NCI-H187 (cell line): ENCODE measurements around the gene BID.
A peak's percentile ranks its signal among the peaks of the same experiment; 100 is the strongest.
"Not testable (repeated sequence)": the region's sequence is repeated elsewhere in the genome, so short reads cannot be mapped to it uniquely, and the experiment has no call there.

ENCODE experiments used
- DNase-seq, 2 experiments: peaks; one replicate each; lab custom pipeline; 2025; lab: John Stamatoyannopoulos, UW

The BID gene

DNA sequence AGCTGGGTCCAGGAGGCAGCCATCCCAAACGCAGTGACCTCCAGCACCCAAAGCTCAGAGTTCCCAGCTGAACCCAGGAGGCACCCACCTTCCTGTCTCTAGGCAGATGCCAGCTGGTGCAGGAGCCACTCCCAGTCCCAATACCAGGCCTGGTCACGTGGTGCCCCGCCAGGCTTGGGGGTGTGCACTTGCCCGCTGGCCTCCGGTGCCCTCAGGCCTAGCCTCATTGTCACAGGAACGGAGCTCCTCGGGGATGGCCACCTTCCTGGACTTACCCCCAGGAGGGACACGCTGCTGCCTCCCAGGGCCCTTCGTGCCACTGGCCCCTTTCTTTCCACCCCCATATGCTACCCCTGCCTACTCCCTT, 4.6 kb downstream of the BID start:
- no peak for DNase-seq

DNA sequence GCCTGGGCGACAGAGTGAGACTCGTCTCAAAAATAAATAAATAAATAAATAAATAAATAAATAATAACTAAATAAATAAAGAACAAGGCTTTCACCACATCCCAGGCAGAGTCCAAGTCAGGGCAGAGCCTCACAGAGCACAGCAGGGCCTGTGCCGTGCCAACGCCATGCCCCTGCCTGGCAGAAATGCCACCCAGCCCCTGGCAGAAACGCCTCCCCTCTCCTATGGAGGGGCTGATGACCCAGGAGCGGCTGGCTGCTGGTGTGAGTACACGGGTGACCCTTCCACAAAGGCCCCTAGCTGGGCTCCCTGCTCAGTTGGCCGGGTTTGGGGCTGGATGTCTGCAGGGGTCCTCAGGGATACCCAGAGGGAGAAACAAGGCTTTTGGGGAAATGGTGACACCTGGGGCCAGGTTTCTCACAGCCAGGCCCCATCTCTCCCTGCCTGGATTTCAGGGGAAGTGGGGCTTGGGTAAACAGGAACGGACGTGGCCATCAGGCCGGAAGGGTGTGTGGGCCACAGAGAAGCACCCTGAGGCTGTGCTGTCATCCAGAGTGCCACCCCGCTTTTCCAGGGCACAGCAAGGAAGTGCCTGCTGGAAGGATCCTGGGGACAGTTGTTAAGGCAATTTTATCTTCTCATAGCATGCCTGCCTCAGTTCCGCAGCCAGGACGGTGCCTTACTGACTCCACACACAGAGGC, 5.1 kb downstream of the BID start:
- no peak for DNase-seq

DNA sequence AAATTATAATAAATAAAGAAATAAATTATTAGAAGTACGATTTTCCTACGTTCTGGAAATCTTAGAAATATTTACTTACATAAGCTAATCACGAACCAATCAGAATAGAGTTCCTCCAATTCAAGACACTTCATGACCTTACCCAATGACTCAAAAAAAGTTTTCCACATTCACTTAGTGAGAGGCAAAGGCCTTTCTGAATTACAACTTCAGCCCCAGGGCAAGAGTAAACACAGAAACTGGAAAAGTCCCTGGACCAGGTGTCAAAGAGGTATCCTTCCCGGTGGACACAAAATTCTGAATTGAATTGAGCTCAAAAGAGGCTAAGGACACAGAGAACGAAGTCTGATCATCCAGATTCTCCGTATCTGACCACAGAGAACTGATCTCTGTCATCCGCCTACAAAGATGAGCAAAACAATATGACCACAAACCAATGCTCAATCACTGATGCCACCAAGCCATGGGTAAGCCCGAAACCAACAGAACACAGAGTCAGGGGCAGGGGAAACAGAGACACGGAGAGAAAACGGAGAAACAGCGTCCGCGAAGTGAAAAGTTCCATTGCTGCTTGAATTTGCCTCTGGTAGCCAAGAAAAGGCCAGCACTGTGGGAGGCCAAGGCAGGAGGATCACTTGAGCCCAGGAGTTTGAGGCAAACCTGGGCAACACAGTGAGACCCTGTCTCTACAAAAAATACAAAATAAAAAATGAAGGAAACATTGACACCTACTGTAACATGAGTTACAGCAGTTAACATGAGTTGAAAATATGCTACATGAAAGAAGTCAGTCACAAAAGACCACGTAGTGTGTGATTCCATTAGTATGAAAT, 6.8 kb downstream of the BID start:
- DNase-seq = no peak

DNA sequence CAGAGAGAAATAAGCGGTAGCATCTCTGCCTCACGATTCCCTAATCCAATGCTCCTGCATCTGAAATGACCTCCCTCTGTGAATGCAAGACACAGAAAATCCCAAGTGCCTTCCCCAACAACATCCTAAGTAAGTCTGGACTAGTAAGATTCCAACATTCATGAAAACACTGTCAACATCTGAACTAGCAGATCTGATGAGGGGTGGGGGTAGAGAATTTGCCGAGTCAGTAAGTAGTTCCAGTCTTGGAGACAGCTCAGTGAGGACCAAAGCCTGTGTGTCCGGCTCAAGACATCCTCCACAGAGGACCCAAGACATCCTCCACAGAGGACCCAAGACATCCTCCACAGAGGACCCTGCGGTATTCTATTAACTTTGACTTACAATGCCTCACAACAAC, 9.4 kb downstream of the BID start:
- not testable (repeated sequence) for DNase-seq

DNA sequence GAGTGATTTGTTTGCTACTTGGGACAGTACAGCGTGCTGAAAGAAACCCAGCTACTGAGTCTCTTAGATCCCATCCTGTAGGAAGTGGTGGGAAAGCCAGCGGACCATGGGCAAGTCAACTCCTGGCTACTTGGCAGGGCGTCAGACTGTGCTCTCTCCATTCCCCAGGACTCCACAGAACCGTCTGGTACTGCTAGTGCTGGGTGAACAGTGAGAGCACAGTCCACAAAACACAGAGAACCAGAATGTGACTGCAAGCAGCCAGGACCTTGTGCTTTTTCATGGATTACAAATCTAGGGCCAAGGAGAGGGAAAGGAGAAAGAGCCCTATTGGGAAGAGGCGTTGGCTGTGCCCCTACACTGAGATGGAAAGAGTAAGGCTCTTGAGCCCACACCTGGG, 10.2 kb downstream of the BID start:
- no peak for DNase-seq

DNA sequence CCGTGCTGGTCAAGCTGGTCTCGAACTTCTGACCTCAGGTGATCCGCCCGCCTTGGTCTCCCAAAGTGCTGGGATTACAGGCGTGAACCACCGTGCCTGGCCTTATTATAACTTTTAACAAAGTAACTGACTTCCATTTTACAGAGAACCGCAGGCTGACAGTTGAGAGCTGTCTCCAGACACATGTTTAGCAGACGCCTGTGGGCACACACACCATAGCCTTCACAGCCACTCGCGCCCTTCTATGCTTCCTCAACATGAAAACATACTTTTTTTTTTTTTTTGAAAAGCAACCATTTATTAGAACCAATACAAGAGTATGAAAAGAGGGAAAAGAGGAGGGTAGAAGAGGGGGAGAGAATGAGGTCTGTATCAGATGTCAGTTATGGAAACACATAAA, 10.8 kb downstream of the BID start:
- DNase-seq = not testable (repeated sequence)

DNA sequence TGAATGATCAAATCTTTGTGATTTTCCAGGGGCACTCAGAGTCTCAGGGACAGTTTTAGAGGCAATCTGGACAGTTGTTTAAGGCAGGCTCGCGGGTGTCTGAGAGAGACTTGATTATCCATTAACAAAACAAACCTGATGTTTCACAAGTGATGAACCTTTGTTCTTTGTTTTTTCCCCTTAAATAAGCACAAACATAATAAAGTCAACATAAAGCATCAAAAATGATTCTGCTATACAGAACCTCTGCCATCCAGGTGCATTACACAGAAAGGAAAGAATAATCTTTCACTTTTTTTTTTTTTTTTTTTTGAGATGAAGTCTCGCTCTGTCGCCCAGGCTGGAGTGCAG, 13.2 kb downstream of the BID start:
- no peak for DNase-seq

DNA sequence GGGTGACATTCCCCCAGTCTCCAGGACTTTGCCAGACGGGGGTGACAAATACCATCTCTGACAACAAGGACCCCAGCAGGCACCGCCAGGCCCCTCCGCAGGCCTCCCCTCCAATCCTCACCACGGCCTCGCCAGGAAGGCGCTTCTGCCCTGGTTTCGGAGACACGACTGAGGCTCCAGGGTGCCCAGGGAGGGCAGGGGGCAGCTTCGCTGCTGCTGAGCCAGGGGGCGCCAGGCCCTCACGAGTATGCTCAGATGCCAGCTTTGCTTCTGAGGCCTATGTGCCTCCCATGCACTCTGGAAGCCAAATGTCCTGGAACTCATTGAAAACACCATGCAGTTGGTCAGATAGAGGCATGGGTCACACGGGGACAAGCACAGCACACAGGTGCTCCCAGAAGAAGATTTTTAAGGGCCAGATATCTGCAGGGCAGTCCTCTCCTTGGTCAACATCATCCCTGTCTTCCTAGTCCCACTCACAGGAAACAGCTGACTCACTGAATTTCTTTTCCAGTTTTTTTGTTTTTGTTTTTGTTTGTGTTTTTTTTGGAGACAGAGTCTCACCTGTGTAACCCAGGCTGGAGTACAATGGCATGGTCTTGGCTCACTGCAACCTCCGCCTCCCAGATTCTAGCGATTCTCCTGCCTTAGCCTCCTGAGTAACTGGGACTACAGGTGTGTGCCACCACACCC, 19.9 kb downstream of the BID start:
- no peak for DNase-seq

DNA sequence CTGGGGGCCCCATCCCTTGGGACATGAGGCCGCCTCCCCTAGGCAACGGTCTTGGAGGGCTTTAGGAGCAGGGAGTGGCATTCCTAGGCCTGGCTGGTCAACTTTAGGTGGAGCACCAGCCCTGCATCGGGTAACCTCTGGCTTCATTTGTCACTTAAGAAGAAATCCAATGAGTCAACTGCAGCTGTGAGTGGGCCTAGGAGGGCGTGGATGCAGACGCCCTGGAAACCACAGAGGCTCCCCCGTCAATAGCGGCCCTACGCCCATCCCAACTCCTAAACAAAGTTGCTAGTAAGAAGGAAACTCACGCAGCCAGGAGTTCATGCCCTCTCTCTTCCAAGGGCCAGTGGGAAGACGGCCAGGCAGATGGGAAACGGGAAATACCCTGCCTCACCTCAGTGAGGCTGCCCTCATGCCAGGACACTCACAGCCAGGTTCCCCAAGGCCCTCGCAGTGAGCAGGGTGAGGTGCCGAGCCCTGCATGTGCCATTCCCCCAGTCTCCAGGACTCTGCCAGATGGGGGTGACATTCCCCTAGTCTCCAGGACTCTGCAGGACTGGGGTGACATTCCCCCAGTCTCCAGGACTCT, 20.8 kb downstream of the BID start:
- no peak for DNase-seq

DNA sequence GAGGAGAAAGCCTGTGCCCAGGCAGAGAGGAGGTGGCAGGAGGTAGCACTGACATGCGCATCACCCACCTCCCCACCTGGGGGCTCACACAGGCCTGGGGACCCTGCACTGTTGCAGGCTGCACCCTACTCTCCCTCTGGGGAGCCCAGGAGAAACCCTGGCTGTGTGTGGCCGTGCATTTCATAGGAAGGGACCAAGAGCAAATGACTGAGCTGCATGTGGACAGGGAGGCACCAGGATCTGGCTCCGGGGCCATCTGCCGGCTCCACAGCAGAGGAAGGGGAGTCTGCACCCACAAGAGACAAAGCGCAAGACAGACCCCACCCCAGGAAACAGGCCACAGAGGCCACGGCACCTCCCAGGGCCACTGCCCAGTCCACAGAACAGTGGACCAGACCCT, 22.7 kb downstream of the BID start:
- DNase-seq = no peak

DNA sequence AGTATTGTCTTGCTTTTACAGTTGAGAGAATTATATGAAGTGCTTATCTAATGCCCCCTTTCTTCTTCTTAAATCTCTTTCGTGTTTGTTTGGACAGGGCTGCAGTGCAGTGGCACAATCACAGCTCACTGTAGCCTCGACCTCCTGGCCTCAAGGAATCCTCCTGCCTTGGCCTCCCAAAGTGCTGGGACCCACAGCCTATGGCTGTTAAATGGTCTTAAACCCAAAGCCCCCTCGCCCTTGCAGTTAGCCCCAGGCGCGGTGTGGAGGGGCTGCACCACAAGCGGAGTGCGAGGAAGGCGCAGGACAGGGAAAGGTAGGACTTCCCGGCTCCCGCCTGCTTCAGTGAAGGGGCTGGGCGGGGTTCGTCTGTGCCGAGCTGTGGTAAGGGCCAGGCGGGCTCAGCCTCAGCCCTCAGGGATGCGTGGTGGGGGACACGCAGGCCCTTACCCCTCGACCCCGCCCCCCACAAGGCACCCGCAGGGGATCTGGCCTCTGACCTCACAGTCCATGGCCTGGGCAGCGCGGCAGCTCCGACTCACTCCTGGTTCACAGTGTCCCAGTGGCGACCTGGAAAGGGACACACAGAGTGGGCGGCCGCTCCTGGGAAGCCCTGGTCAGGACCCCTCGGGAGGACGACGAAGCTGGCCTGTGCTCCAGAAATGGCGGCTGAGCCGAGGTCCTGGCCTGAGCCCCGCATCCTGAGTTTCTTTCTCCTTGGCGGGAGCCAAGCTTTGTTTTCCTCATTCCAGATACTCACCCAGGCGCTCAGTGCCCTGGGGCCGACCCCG, 24.5 kb downstream of the BID start:
- no peak for DNase-seq

DNA sequence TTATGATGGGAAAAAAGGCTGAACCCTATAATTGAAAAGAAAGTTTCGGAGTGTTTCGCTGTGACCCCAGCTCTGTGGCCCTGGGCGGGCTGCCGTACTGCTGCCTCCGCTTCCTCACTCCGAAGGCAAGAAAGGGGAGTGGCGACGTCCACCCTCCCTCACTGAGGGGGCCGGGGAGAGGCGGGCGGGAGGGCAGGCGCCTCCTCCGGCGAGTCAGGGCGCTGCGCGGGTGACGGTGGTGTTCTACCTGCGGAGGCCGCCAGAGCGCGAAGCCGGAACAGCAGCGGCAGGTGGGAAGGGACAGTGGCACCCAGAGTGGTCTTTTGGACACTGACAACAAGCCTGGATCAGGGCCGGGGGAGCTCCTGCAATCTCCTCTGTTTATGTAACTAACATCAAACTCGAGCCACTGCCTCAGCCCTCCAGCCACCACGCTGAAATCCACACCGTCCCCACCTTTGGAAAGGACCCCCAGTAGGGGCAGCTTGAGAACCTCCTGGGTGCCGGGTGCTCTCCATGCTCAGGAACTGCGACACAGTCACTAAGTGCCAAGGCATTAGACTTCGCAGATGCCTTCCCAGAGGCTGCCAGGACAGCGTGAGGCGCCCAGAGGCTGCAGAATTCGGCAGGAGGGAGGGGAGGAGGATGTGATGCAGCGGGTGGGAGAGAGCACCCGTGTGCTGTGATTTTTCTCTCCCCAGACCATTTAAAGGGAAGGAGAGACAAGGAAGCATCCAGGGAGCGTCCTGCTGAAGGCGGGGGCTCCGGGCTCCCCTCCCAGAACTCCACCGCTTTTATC, 25.5 kb downstream of the BID start:
- DNase-seq = no peak

DNA sequence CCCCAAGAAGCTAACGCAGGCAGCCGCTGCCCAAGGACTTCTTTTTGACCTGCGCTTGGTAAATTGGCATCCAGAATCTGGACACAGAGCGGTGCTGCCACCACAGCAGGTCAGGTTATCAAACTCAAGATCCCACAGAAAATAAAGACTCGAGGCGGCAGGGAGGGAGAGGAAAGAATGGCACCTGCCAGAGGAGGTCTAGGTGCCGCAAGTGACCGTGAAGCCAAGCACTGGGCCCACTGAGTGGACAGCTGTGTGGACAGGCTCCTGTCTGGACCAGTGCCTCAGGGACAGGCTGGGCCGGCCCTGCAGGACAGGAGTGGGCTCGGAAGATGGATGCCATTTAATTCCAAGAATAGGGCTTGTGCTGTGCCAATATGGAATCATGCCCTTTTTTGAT, 27.4 kb downstream of the BID start:
- DNase-seq = no peak

DNA sequence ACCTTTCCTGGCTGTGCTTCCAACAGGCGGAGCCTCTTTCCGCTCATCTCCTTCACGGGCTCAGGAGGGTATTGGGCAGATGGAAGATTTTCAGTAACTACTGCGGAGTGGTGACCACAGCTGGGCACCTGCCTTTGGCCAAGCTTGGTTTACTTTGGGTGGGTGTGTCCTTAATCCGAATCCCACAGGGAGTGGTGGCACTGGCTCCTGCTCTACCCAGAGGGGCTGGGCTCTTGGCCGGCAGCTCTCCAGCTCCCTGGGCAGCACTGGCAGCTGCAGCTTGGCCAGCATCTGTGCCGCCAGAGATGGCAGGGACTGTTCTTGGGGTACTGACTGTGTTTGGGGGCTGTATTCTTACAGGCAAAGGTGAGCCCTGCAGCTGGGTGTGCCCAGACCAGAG, 29.8 kb downstream of the BID start:
- no peak for DNase-seq

DNA sequence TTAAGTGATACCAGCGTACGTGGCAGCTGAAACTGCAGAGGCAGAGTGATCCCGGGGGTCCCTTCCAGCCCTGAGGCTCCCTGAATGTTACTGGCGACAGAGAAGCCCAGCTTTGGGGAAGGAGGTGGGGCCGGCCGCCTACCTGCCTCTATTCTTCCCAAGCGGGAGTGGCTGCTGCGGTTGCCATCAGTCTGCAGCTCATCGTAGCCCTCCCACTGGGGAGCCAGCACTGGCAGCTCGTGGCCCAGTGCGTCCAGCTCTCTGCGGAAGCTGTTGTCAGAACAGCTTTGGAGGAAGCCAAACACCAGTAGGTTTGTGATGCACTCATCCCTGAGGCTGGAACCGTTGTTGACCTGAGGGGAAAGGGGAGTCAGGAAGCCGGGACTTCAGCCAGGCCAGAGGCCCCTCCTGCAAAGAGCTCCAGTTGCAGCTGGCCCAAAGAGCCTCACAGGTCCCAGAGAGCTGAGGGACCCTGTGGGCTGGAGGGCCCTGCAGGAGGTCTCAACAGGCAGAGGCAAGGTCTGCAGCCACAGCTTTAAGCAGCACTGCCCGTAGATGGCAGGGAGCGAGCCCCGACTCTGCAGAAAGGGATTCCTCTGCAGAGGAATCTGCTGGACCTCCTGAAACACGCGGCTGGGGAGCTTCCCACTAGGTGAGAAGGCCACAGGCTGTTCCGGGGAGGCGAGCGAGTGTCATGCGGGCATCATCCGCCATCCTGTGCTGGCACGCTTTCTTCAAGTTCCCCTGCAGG, 30.4 kb downstream of the BID start:
- no peak for DNase-seq

DNA sequence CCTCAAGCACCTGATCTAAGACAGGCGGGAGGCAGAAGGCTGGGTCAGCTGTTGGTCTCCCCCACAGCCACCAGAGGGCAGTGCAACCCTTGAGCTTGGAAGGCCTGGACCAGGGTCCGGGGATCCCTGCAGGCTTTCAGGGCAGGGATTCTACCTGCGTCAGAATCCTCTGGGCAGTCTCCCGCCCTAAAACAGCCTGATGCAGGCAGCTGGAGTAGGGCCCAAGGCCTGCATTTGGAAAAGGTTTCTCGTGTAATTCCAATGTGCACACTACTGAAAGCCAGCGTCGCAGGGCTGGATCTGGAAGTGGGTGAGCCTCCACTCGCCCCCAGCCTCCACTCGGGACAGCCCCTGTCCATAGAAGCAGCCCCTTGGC, 31.8 kb downstream of the BID start:
- peak in 1 of 2 experiments; percentile 40 for DNase-seq

DNA sequence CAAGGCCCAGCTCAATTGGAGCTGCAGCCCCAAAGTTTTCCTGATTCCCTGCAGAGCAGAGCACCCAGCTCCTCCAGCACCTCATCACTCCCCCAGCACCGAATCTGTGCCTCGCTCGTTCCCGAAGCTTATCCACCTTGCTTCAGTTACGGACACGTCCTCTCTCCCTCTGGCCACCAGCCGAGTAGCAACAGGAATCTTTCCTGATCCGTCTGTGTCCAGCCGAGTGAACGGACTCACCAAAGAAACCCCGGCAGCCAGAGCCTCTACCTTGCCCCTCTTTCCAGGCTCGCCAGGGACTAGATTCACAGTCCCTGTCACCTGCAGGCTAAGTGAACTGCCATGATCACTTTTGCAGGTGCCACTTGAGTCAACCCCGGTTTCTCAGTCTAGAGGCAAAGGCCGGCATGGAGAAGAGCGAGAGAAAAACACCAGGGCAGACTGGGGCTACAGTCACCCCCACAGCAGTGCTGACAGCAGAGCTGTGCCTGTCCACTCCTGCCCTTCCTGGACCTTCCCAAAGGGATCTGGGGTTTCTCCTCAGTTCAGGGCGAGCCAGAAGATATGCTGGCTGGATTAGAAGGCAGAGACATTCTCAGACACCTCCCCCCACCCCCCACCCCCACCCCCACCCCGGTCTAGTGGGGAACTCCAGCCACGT, 32.3 kb downstream of the BID start:
- no peak for DNase-seq

DNA sequence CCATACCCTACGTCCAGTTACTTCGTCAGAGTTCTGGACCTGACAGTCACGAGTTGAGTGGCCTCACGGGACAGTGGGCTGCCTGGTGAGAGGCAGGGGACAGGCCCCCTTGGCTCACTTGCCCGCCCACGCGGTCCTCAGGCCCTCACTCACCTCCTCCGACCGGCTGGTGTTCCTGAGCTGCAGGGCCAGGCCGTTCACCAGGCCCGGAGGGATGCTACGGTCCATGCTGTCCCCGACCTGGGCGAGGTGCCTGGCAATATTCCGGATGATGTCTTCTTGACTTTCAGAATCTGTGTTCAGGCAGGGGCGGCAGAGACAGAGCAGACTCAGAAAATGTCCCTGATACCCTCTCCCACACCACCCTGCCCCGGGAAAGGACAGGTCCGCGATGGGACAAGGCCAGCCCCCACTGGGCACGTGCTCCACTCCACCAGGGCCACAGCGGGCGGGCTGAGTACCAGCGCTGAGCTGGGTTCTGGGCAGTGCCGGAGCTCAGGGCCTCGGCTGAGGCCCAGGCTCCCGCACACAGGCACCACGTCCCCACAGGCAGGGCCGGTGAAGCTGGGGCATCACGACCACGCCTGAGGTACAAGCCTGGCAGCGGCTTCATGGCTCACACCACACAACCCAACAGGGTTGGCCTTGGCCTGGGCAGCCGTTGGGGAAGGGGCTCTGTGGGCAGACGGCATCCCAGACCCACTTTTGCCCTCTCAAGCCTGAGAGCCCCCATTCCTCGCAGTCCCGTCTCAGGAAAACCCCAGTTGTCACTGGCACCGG, 34.9 kb downstream of the BID start:
- no peak for DNase-seq
